ENCODE measurements around the gene TNFRSF1B.

Gene TNFRSF1B

GRCh38 chr1:12194666-12195216 is 27.9 kb downstream of the TNFRSF1B start:
- no peak for DNase-seq (ENCODE audit: low read depth)

GRCh38 chr1:12195416-12195815 is 28.6 kb downstream of the TNFRSF1B start:
- no peak for DNase-seq (ENCODE audit: low read depth)

DNA sequence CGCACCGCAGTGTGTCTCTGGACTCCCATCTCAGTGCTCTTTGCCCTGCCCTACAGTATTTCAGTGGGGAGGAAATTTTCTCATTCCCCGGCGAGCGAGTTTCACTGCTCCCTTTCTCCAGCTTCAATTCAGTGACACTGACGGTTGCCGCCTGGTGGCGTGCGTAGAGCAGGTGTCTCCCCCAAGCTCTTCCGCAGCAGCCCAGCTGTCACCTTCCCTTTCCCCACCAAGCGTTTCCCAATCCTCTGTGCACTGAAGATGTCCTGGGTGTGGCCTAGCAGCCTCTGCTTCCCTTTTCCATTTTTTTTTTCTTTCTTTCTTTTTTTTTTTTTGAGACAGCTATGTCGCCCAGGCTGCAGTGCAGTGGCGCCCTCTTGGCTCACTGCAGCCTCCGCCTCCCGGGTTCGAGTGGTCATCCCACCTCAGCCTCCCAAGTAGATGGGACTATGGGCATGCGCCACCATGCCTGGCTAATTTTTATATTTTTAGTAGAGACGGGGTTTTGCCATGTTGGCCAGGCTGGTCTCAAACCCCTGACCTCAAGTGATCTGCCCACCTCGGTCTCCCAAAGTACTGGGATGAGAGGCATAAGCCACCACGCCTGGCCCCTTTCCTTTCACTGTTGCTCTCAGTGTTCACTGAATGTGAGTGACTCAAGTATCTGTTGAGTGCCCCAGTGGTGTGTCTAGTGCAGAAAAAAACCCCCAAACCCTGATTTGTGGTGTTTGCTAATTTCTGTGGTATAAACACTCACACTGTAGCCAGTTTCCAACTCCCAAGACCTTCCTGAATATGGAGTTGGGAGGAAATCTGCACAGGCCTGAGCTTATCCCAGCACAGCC is 30.1 kb downstream of the TNFRSF1B start:
- DNase-seq (ENCODE audit: low read depth) = no peak

DNA sequence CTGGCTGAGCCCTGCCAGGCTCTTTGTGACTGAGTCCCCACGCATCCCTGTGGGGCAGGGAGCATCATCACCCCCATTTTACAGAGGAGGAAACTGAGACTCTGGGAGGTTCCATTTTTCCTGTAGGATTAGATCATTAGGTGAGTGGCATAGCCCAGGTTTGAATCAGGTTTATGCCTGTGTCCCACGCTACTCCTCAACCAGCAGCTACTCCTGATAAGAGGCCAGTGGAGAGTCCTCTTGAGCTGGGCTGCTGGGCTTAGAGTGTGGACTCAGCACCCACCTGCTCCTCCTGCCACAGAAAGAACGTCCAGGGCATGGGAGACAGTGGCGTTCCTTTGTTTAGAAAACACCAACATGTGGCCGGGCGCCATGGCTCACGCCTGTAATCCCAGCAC is 30.7 kb downstream of the TNFRSF1B start:
- DNase-seq (ENCODE audit: low read depth) = no peak

- DNase-seq (ENCODE audit: low read depth) = no peak
Measured at GRCh38 chr1:12200208-12200607, 33.4 kb downstream of the TNFRSF1B start.

DNA sequence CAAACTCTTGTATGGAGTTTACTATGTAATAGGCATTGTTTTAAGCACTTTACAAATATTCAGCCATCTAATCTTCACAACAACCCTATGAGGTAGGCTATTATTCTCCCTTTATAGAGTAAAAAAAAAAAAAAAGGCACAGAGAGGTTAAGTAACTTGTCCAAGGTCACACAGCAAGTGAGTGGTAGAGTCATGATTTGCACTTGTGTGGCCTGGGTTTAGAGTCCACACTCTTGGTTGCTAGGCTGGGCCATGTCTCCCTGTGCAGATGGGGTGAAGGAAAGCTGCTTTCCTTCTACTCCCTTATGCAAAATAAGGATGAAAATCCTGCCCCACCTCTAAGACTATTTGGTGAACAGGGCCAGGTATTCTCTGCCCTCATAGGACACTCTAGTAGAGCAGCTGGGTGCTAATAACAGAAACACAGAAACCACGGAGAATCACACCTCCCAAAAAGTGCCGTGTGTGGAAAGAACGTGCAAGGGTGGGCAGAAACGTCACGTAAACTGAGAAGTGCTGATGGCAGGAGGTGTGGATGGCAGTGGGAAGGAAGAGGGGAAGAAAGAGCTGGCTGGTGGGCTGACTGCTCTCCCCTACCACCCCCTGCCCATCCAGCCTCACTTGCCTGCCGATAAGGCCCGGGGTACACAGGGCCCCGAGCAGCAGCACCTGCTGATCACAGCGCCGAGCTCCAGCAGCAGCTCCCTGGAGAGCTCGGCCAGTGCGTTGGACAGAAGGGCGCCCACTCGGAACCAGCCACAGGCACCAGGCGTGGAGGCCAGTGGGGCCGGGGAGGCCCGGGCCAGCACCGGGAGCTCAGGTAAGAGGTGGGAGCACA is 34.8 kb downstream of the TNFRSF1B start:
- no peak for DNase-seq (ENCODE audit: low read depth)

DNA sequence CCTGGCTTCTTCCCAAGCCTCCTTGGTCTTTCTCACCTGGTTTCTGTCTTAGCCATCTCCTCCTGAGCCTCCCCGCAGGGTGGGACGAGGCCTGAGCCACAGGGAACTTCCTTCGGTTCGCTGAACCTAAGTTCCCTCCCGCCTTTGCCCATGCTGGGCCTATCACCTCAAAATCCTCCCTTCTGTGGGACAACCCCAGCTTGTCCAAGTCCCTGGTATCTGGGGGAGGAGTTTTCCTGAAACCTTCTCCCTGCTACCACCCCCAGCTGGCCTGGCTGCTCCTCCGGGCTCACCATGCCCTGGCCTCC is 35.4 kb downstream of the TNFRSF1B start:
- no peak for DNase-seq (ENCODE audit: low read depth)

DNA sequence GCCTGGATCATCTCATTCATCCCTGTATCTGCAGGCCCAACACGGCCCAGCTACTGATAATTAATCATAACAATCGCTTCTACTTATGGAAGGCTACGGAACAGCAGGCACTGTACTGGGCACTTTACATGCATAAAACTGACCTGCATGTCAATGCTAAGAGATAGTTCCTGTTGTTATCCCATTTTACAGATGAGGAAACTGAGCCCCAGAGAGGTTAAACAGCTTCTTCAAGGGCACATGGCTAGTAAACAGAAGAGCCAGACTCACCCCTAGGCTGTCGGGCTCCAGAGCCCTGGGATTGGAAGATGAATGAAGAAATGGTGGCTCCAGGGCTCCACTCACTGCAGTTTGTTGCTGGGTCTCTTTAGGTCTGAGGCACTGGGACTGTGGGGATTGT is 35.8 kb downstream of the TNFRSF1B start:
- DNase-seq (ENCODE audit: low read depth) = no peak

- DNase-seq (ENCODE audit: low read depth) = no peak
Measured at GRCh38 chr1:12203216-12204007, 36.6 kb downstream of the TNFRSF1B start.

DNA sequence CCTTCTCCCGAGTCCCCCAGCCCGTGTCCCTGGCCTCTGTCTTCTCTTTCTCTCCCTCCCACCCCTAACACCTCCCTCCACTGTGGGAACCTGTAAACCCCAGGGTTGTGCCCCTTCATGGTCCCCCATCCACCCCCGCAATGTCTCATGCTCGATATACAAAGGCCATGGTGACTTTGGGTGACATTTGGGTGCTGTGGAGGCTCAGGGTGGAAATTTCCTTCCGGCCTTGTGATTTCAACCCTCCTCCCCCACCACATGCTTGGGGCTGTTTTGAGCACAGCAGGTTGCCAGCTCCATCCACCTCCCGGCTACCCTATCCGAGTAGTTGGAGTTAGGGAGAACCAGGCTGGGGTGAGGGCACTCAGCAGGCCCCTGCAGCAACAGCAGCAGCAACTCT is 37.3 kb downstream of the TNFRSF1B start:
- DNase-seq (ENCODE audit: low read depth) = no peak

- no peak for DNase-seq (ENCODE audit: low read depth)
Measured at GRCh38 chr1:12204754-12205658, 38.2 kb downstream of the TNFRSF1B start.

- DNase-seq (ENCODE audit: low read depth) = no peak
Measured at GRCh38 chr1:12206238-12206637, 39.4 kb downstream of the TNFRSF1B start.

DNA sequence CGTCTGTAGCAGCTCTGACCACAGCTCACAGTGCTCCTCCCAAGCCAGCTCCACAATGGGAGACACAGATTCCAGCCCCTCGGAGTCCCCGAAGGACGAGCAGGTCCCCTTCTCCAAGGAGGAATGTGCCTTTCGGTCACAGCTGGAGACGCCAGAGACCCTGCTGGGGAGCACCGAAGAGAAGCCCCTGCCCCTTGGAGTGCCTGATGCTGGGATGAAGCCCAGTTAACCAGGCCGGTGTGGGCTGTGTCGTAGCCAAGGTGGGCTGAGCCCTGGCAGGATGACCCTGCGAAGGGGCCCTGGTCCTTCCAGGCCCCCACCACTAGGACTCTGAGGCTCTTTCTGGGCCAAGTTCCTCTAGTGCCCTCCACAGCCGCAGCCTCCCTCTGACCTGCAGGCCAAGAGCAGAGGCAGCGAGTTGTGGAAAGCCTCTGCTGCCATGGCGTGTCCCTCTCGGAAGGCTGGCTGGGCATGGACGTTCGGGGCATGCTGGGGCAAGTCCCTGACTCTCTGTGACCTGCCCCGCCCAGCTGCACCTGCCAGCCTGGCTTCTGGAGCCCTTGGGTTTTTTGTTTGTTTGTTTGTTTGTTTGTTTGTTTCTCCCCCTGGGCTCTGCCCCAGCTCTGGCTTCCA is 40.1 kb downstream of the TNFRSF1B start:
- no peak for DNase-seq (ENCODE audit: low read depth)

DNA sequence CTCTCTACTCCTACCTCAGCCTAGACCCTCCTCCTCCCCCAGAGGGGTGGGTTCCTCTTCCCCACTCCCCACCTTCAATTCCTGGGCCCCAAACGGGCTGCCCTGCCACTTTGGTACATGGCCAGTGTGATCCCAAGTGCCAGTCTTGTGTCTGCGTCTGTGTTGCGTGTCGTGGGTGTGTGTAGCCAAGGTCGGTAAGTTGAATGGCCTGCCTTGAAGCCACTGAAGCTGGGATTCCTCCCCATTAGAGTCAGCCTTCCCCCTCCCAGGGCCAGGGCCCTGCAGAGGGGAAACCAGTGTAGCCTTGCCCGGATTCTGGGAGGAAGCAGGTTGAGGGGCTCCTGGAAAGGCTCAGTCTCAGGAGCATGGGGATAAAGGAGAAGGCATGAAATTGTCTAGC is 41.5 kb downstream of the TNFRSF1B start:
- no peak for DNase-seq (ENCODE audit: low read depth)

DNA sequence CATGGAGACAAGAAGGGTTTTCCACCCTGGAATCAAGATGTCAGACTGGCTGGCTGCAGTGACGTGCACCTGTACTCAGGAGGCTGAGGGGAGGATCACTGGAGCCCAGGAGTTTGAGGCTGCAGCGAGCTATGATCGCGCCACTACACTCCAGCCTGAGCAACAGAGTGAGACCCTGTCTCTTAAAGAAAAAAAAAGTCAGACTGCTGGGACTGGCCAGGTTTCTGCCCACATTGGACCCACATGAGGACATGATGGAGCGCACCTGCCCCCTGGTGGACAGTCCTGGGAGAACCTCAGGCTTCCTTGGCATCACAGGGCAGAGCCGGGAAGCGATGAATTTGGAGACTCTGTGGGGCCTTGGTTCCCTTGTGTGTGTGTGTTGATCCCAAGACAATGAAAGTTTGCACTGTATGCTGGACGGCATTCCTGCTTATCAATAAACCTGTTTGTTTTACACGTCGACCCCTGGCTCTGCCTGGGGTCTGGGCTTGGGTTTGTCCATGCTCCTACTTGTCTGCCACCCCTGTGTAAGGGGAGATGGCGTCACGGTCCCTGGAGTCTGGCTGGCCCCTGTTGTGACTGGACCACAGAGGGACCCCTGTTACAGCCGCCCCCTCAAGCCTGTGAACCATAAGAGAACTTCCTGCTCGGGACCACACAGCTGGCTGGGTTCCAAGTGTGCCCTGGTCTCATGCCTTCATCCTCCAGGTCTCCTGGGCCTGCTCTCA is 42.1 kb downstream of the TNFRSF1B start:
- DNase-seq (ENCODE audit: low read depth) = no peak

DNA sequence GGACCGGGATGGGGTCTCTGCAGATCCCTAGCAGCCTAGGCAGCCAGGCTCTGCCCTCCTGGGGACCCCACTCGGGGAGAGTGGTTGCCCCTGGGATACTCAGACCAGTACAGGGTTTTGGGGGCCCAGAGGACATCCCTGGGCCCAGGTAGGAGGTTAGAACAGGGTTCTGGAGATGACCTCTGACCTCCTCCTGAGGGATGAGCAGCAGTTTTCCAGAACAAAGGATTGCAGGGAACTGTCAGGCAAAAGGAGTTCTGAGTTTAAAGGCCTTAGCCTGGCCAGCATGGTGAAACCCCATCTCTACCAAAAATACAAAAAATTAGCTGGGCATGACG is 42.7 kb downstream of the TNFRSF1B start:
- no peak for DNase-seq (ENCODE audit: low read depth)

GRCh38 chr1:12215118-12215961 is 48.5 kb downstream of the TNFRSF1B start:
- DNase-seq (ENCODE audit: low read depth) = no peak

- no peak for DNase-seq (ENCODE audit: low read depth)
Measured at GRCh38 chr1:12219800-12220199, 53.0 kb downstream of the TNFRSF1B start.

DNA sequence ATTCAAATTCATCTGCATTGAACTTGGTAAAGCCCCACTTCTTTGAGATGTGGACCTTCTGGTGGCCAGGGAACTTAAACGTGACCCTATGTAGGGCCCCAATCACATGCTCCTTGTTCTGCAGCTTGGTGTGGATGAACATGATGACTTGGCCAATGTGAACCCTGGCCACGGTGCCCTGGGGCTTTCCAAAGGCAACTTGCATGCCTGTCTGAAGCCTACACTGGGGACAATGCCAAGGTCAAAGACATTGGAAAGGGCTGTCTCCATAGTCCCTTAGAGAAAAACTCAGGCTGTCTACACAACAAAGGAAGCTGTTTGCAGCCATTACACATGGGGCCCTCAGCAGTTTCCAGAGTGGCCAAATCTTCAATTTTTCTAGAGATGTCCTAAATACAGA is 54.1 kb downstream of the TNFRSF1B start:
- DNase-seq (ENCODE audit: low read depth) = no peak

Measured in HS-5 (cell line).